NCI-H2081 treated with DMSO at 0.1 percent for 48 hours (cell line): ENCODE measurements around the gene RITA1.

Source experiments
- DNase-seq: peaks from one replicate; lab custom pipeline; 2025; lab: John Stamatoyannopoulos, UW

Gene RITA1

GRCh38 chr12:113231235-113232088, 45.9 kb downstream of the RITA1 start:
- no peak for DNase-seq

- DNase-seq: no peak
These were observed 46.7 kb downstream of the RITA1 start for GRCh38 chr12:113232089-113232839.

- peak; percentile 60 for DNase-seq
These were observed 47.5 kb downstream of the RITA1 start for GRCh38 chr12:113232840-113233585.

- no peak for DNase-seq
These were observed 48.4 kb downstream of the RITA1 start for GRCh38 chr12:113233967-113234366.

- no peak for DNase-seq
These were observed 49.0 kb downstream of the RITA1 start for GRCh38 chr12:113234483-113234882.

GRCh38 chr12:113235976-113236375, 50.5 kb downstream of the RITA1 start:
- DNase-seq: no peak

GRCh38 chr12:113236539-113237399, 51.2 kb downstream of the RITA1 start:
- no peak for DNase-seq

GRCh38 chr12:113237748-113238147, 52.2 kb downstream of the RITA1 start:
- no peak for DNase-seq

GRCh38 chr12:113238309-113238708, 52.8 kb downstream of the RITA1 start:
- no peak for DNase-seq

GRCh38 chr12:113239288-113239771, 53.8 kb downstream of the RITA1 start:
- DNase-seq: no peak

GRCh38 chr12:113239811-113240331, 54.4 kb downstream of the RITA1 start:
- no peak for DNase-seq

GRCh38 chr12:113240395-113240794, 54.9 kb downstream of the RITA1 start:
- DNase-seq: no peak

- DNase-seq: no peak
These were observed 55.9 kb downstream of the RITA1 start for GRCh38 chr12:113241191-113242025.
